Stimulated activated CD8-positive, alpha-beta memory T cell treated with anti-CD3 and anti-CD28 coated beads, Interleukin-12 subunit alpha, Interleukin-12 subunit beta, amount 100 ng/mL, for 24 hours (primary cell): ENCODE data around the gene OPALIN.

Experiments
- DNase-seq: peaks from one replicate; pipeline ENCODE4 v3.0.0-alpha.2; 2020; ENCODE audit errors: extremely low read depth

The OPALIN gene

DNA sequence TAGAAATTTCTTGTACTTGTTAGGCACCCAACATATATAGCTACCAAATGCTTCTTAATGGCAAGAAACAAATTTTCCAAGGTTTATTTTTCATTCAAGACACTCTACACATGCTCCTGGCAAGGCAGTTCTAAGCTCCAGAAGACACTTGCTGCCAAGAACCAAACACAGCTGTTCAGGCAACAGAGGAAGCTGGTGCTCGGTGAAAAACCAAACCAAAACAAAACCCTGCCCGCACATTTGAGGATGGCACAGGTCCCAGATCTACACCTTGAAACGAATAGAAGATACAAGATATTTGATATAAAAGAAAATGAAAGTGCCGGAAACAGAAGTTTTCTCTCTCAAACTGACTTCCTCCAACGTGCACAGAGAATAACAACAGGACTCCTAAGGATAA is 59.4 kb downstream of the OPALIN start:
- DNase-seq = no peak

- DNase-seq = no peak
These were observed 60.4 kb downstream of the OPALIN start for GRCh38 chr10:96298362-96298761.

DNA sequence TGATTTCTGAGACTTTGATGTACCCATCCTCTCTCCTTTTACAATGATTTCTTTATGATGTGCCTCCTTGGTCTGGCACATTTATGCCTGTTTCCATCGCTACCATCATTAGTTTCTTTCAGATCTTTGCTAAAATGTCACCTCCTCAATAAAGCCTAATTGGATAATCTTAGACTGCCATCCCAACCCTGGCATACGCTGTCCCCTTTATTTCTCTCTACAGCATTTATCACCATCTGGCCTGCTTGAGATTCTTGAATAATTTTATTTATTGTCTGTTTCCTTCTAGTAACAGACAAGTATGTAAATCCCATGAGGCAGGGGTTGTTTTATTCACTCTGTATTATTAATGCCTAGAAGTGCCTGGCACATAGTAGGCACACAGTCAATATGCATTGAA is 61.3 kb downstream of the OPALIN start:
- DNase-seq = no peak

GRCh38 chr10:96295475-96295874 is 63.3 kb downstream of the OPALIN start:
- DNase-seq = no peak
